Measurements from ENCODE around the gene NHLRC2.

NHLRC2 gene

GRCh38 chr10:113846036-113846435 is 8.4 kb upstream of the NHLRC2 start:
- H3K4me3 Mint-ChIP-seq = no peak overlapping the region
- no peak for DNase-seq (ENCODE audit: low spot score in 2 of 2)
- H3K4me1 Mint-ChIP-seq = peaks cover 12% of the 10 kb centered on the region
- no peaks in the 10 kb centered on the region for H3K27me3 Mint-ChIP-seq
- no peak overlapping the region for H3K27ac Mint-ChIP-seq (ENCODE audit: low read depth)
- H3K9me3 Mint-ChIP-seq = no peaks in the 10 kb centered on the region
- H3K36me3 Mint-ChIP-seq (ENCODE audit: insufficient read depth) = peaks cover 12% of the 10 kb centered on the region
- ATAC-seq (replicated peaks; ENCODE audit: extremely low read depth, poor library complexity, severe bottlenecking) = no peak

- Mint-ChIP-seq H3K36me3 (ENCODE audit: insufficient read depth) (peaks cover 12% of the 10 kb centered on the region), H3K27ac (ENCODE audit: low read depth) (no peak overlapping the region), H3K4me3 (no peak overlapping the region), H3K9me3 (no peaks in the 10 kb centered on the region), H3K4me1 (peaks cover 22% of the 10 kb centered on the region), H3K27me3 (no peaks in the 10 kb centered on the region)
- ATAC-seq (replicated peaks; ENCODE audit: extremely low read depth, poor library complexity, severe bottlenecking) (no peak), DNase-seq (ENCODE audit: low spot score in 2 of 2) (no peak)
Measured at GRCh38 chr10:113849140-113849803, 5.2 kb upstream of the NHLRC2 start.

GRCh38 chr10:113849946-113850345 is 4.5 kb upstream of the NHLRC2 start:
- H3K4me1 Mint-ChIP-seq = peaks cover 24% of the 10 kb centered on the region
- ATAC-seq (replicated peaks; ENCODE audit: extremely low read depth, poor library complexity, severe bottlenecking) (no peak), DNase-seq (ENCODE audit: low spot score in 2 of 2) (no peak)
- peak overlapping the region; percentile 32 for H3K4me3 Mint-ChIP-seq
- peaks cover 12% of the 10 kb centered on the region for H3K36me3 Mint-ChIP-seq (ENCODE audit: insufficient read depth)
- H3K27ac Mint-ChIP-seq (ENCODE audit: low read depth) = no peak overlapping the region
- H3K9me3 Mint-ChIP-seq = no peaks in the 10 kb centered on the region
- H3K27me3 Mint-ChIP-seq = no peaks in the 10 kb centered on the region

GRCh38 chr10:113853578-113854012 is 866 bp upstream of the NHLRC2 start:
- H3K9me3 Mint-ChIP-seq = no peaks in the 10 kb centered on the region
- no peak for ATAC-seq (replicated peaks; ENCODE audit: extremely low read depth, poor library complexity, severe bottlenecking)
- peaks cover 17% of the 10 kb centered on the region for H3K36me3 Mint-ChIP-seq (ENCODE audit: insufficient read depth)
- DNase-seq (ENCODE audit: low spot score in 2 of 2) = no peak
- peak overlapping the region; percentile 97 for H3K27ac Mint-ChIP-seq (ENCODE audit: low read depth)
- peak overlapping the region; percentile 97 for H3K4me3 Mint-ChIP-seq
- peaks cover 46% of the 10 kb centered on the region for H3K4me1 Mint-ChIP-seq
- no peaks in the 10 kb centered on the region for H3K27me3 Mint-ChIP-seq

- Mint-ChIP-seq H3K9me3 (no peaks in the 10 kb centered on the region), H3K36me3 (ENCODE audit: insufficient read depth) (peaks cover 24% of the 10 kb centered on the region), H3K27me3 (no peaks in the 10 kb centered on the region), H3K4me3 (peak overlapping the region; percentile 97), H3K27ac (ENCODE audit: low read depth) (peak overlapping the region; percentile 97), H3K4me1 (peaks cover 37% of the 10 kb centered on the region)
- DNase-seq (ENCODE audit: low spot score in 2 of 2) (peak; percentile 26), ATAC-seq (replicated peaks; ENCODE audit: extremely low read depth, poor library complexity, severe bottlenecking) (peak; percentile 37)
Measured at GRCh38 chr10:113854761-113855588, 514 bp downstream of the NHLRC2 start.

- ATAC-seq (replicated peaks; ENCODE audit: extremely low read depth, poor library complexity, severe bottlenecking) (no peak), DNase-seq (ENCODE audit: low spot score in 2 of 2) (no peak)
- peaks cover 6% of the 10 kb centered on the region for H3K9me3 Mint-ChIP-seq
- peaks cover 37% of the 10 kb centered on the region for H3K4me1 Mint-ChIP-seq
- H3K4me3 Mint-ChIP-seq = no peak overlapping the region
- H3K27ac Mint-ChIP-seq (ENCODE audit: low read depth) = no peak overlapping the region
- peaks cover 36% of the 10 kb centered on the region for H3K36me3 Mint-ChIP-seq (ENCODE audit: insufficient read depth)
- H3K27me3 Mint-ChIP-seq = no peaks in the 10 kb centered on the region
Measured at GRCh38 chr10:113856563-113856962, 2.1 kb downstream of the NHLRC2 start.

GRCh38 chr10:113857210-113857609 is 2.7 kb downstream of the NHLRC2 start:
- H3K4me1 Mint-ChIP-seq = peaks cover 37% of the 10 kb centered on the region
- no peak overlapping the region for H3K27ac Mint-ChIP-seq (ENCODE audit: low read depth)
- no peak for DNase-seq (ENCODE audit: low spot score in 2 of 2)
- peaks cover 36% of the 10 kb centered on the region for H3K36me3 Mint-ChIP-seq (ENCODE audit: insufficient read depth)
- no peak for ATAC-seq (replicated peaks; ENCODE audit: extremely low read depth, poor library complexity, severe bottlenecking)
- H3K27me3 Mint-ChIP-seq = no peaks in the 10 kb centered on the region
- H3K4me3 Mint-ChIP-seq = no peak overlapping the region
- H3K9me3 Mint-ChIP-seq = peaks cover 6% of the 10 kb centered on the region

- no peaks in the 10 kb centered on the region for H3K27me3 Mint-ChIP-seq
- no peak for ATAC-seq (replicated peaks; ENCODE audit: extremely low read depth, poor library complexity, severe bottlenecking)
- peaks cover 6% of the 10 kb centered on the region for H3K9me3 Mint-ChIP-seq
- H3K4me3 Mint-ChIP-seq = no peak overlapping the region
- H3K4me1 Mint-ChIP-seq = peaks cover 39% of the 10 kb centered on the region
- H3K27ac Mint-ChIP-seq (ENCODE audit: low read depth) = peak overlapping the region; percentile 58
- no peak for DNase-seq (ENCODE audit: low spot score in 2 of 2)
- H3K36me3 Mint-ChIP-seq (ENCODE audit: insufficient read depth) = peaks cover 44% of the 10 kb centered on the region
Measured at GRCh38 chr10:113858541-113858940, 4.1 kb downstream of the NHLRC2 start.

GRCh38 chr10:113859261-113859660 is 4.8 kb downstream of the NHLRC2 start:
- Mint-ChIP-seq H3K4me3 (no peak overlapping the region), H3K27ac (ENCODE audit: low read depth) (no peak overlapping the region), H3K4me1 (peaks cover 38% of the 10 kb centered on the region), H3K27me3 (no peaks in the 10 kb centered on the region), H3K9me3 (peaks cover 6% of the 10 kb centered on the region), H3K36me3 (ENCODE audit: insufficient read depth) (peaks cover 46% of the 10 kb centered on the region)
- ATAC-seq (replicated peaks; ENCODE audit: extremely low read depth, poor library complexity, severe bottlenecking) (no peak), DNase-seq (ENCODE audit: low spot score in 2 of 2) (no peak)

GRCh38 chr10:113865901-113866300 is 11.4 kb downstream of the NHLRC2 start:
- Mint-ChIP-seq H3K4me3 (no peak overlapping the region), H3K4me1 (peaks cover 33% of the 10 kb centered on the region), H3K36me3 (ENCODE audit: insufficient read depth) (peaks cover 20% of the 10 kb centered on the region), H3K9me3 (peaks cover 3% of the 10 kb centered on the region), H3K27me3 (no peaks in the 10 kb centered on the region), H3K27ac (ENCODE audit: low read depth) (no peak overlapping the region)
- no peak for ATAC-seq (replicated peaks; ENCODE audit: extremely low read depth, poor library complexity, severe bottlenecking)
- no peak for DNase-seq (ENCODE audit: low spot score in 2 of 2)

- DNase-seq (ENCODE audit: low spot score in 2 of 2) (no peak), ATAC-seq (replicated peaks; ENCODE audit: extremely low read depth, poor library complexity, severe bottlenecking) (no peak)
- Mint-ChIP-seq H3K27me3 (no peaks in the 10 kb centered on the region), H3K36me3 (ENCODE audit: insufficient read depth) (peaks cover 16% of the 10 kb centered on the region), H3K9me3 (no peaks in the 10 kb centered on the region), H3K4me3 (no peak overlapping the region), H3K4me1 (peaks cover 33% of the 10 kb centered on the region), H3K27ac (ENCODE audit: low read depth) (no peak overlapping the region)
Measured at GRCh38 chr10:113866551-113867394, 12.3 kb downstream of the NHLRC2 start.

GRCh38 chr10:113867904-113868303 is 13.4 kb downstream of the NHLRC2 start:
- Mint-ChIP-seq H3K36me3 (ENCODE audit: insufficient read depth) (peaks cover 14% of the 10 kb centered on the region), H3K4me3 (no peak overlapping the region), H3K9me3 (no peaks in the 10 kb centered on the region), H3K4me1 (peaks cover 33% of the 10 kb centered on the region), H3K27ac (ENCODE audit: low read depth) (peak overlapping the region; percentile 29), H3K27me3 (no peaks in the 10 kb centered on the region)
- ATAC-seq (replicated peaks; ENCODE audit: extremely low read depth, poor library complexity, severe bottlenecking) (no peak), DNase-seq (ENCODE audit: low spot score in 2 of 2) (no peak)

Measured in central memory CD8-positive, alpha-beta T cell (primary cell).